Hepatocyte (in vitro differentiated cells): ENCODE measurements around the gene ELL2. TPM values are rescaled to one million over a fixed set of nuclear protein-coding genes. Genes with fewer than 3 reads are reported as not detected.

Source experiments
- DNase-seq: peaks from one replicate; pipeline ENCODE4 v3.0.0-alpha.2; 2016; ENCODE audit warnings: low spot score
- H2AFZ ChIP-seq: fragments of 200-600 bp; sonication (generic); 2 replicates; pipeline ENCODE4 v1.6.0; 2016; ENCODE audit warnings: antibody characterized with exemption, mild to moderate bottlenecking
- H3K27ac ChIP-seq: fragments of 200-600 bp; sonication (generic); 2 replicates; pipeline ENCODE4 v1.5.1; 2016; ENCODE audit warnings: mild to moderate bottlenecking
- H3K27me3 ChIP-seq: fragments of 200-600 bp; sonication (generic); 2 replicates; pipeline ENCODE4 v1.6.1; 2016
- H3K36me3 ChIP-seq: fragments of 200-600 bp; sonication (generic); replicated peaks from 2 replicates; pipeline ENCODE4 v1.5.1; 2016; ENCODE audit warnings: low read depth; ENCODE audit not compliant: insufficient read depth
- H3K4me1 ChIP-seq: fragments of 200-600 bp; sonication (generic); 2 replicates; pipeline ENCODE4 v1.5.1; 2016; ENCODE audit warnings: mild to moderate bottlenecking, moderate library complexity; ENCODE audit not compliant: insufficient read depth
- H3K4me2 ChIP-seq: fragments of 200-600 bp; sonication (generic); 2 replicates; pipeline ENCODE4 v1.6.0; 2016
- H3K4me3 ChIP-seq: fragments of 200-600 bp; sonication (generic); 2 replicates; pipeline ENCODE4 v1.5.1; 2016; ENCODE audit warnings: mild to moderate bottlenecking
- H3K79me2 ChIP-seq: fragments of 200-600 bp; sonication (generic); 2 replicates; pipeline ENCODE4 v1.6.0; 2017; ENCODE audit warnings: mild to moderate bottlenecking
- H3K9me2 ChIP-seq: fragments of 200-600 bp; sonication (generic); replicated peaks from 2 replicates; pipeline ENCODE4 v1.6.0; 2017; ENCODE audit warnings: mild to moderate bottlenecking; ENCODE audit not compliant: insufficient read depth
- H3K9me3 ChIP-seq: fragments of 200-600 bp; sonication (generic); 2 replicates; pipeline ENCODE4 v1.5.1; 2016; ENCODE audit warnings: low read depth, mild to moderate bottlenecking
- H4K20me1 ChIP-seq: fragments of 200-600 bp; sonication (generic); 2 replicates; pipeline ENCODE4 v1.6.0; 2016; ENCODE audit warnings: mild to moderate bottlenecking; ENCODE audit not compliant: insufficient read depth, poor library complexity, severe bottlenecking
- CTCF ChIP-seq: fragments of 200-600 bp; sonication (generic); IDR thresholded peaks from 2 replicates; pipeline ENCODE4 v1.5.1; 2016; ENCODE audit warnings: antibody characterized with exemption, mild to moderate bottlenecking; ENCODE audit not compliant: poor library complexity
- EZH2 ChIP-seq: fragments of 200-600 bp; sonication (generic); IDR thresholded peaks from 2 replicates; pipeline ENCODE4 v1.6.1; 2016; ENCODE audit warnings: antibody characterized with exemption, mild to moderate bottlenecking, borderline replicate concordance
- EZH2phosphoT487 ChIP-seq: fragments of 200-600 bp; sonication (generic); IDR thresholded peaks from one replicate; pipeline ENCODE4 v1.6.1; 2018; ENCODE audit warnings: antibody characterized with exemption, mild to moderate bottlenecking, low read depth, moderate library complexity; ENCODE audit not compliant: unreplicated experiment, severe bottlenecking
- whole genome bisulfite sequencing: methylation state at CpG from one replicate; pipeline ENCODE4 v1.1.6; 2016; ENCODE audit warnings: low lambda C conversion rate; ENCODE audit errors: missing lambda C conversion rate; 5-methylcytosine and 5-hydroxymethylcytosine counted together
- polyA plus RNA-seq: library from polyadenylated mRNA; unstranded; fragments of >200 nt; fragmentation: Nextera tagmentation; extraction: Ambion mirVana; gene quantifications from 2 replicates; pipeline ENCODE4 v1.2.1, GENCODE V29; 2016
- total RNA-seq: library from RNA; depleted of rRNA; stranded (reverse); fragments of >200 nt; gene quantifications from 2 replicates; pipeline ENCODE4 v1.2.3, GENCODE V29; 2014

The ELL2 gene
- total and polyA plus RNA-seq, 2 experiments from 2014 or later = 34.6 to 56.0 TPM

GRCh38 chr5:95953021-95953702 is 8.5 kb downstream of the ELL2 start:
- TF ChIP-seq CTCF = no peak
- TF ChIP-seq EZH2 = no peak
- no peak for TF ChIP-seq EZH2phosphoT487
- Histone ChIP-seq H3K4me3 (no peak overlapping the region), H3K4me2 (no peak overlapping the region), H3K9me2 (no peaks in the 10 kb centered on the region), H3K27me3 (no peaks in the 10 kb centered on the region), H3K9me3 (no peaks in the 10 kb centered on the region), H2AFZ (no peak overlapping the region), H3K4me1 (peaks cover 24% of the 10 kb centered on the region), H4K20me1 (peaks cover 75% of the 10 kb centered on the region), H3K36me3 (no peaks in the 10 kb centered on the region), H3K79me2 (peaks cover 97% of the 10 kb centered on the region), H3K27ac (no peak overlapping the region)
- DNase-seq = no peak
- WGBS = 83% methylated on average over 5 of the region's 5 CpGs

GRCh38 chr5:95951916-95952315 is 9.7 kb downstream of the ELL2 start:
- Histone ChIP-seq H3K79me2 (peaks cover 97% of the 10 kb centered on the region), H3K4me1 (peaks cover 22% of the 10 kb centered on the region), H3K27ac (no peak overlapping the region), H3K9me2 (no peaks in the 10 kb centered on the region), H4K20me1 (peaks cover 71% of the 10 kb centered on the region), H3K36me3 (no peaks in the 10 kb centered on the region), H3K9me3 (no peaks in the 10 kb centered on the region), H3K4me2 (no peak overlapping the region), H2AFZ (no peak overlapping the region), H3K4me3 (no peak overlapping the region), H3K27me3 (no peaks in the 10 kb centered on the region)
- no peak for TF ChIP-seq EZH2phosphoT487
- 95% methylated on average over 4 of the region's 4 CpGs for WGBS
- DNase-seq = no peak

- WGBS = 72% methylated on average over 1 of the region's 1 CpG
- Histone ChIP-seq H3K4me2 (no peak overlapping the region), H3K4me1 (peaks cover 2% of the 10 kb centered on the region), H3K9me2 (no peaks in the 10 kb centered on the region), H4K20me1 (peaks cover 71% of the 10 kb centered on the region), H3K9me3 (no peaks in the 10 kb centered on the region), H3K4me3 (no peak overlapping the region), H3K36me3 (no peaks in the 10 kb centered on the region), H3K79me2 (peaks cover 97% of the 10 kb centered on the region), H3K27ac (no peak overlapping the region), H2AFZ (no peak overlapping the region), H3K27me3 (no peaks in the 10 kb centered on the region)
- no peak for DNase-seq
- TF ChIP-seq EZH2 (no peak), CTCF (no peak), EZH2phosphoT487 (no peak)
These were observed 11.8 kb downstream of the ELL2 start for GRCh38 chr5:95949810-95950209.

DNA sequence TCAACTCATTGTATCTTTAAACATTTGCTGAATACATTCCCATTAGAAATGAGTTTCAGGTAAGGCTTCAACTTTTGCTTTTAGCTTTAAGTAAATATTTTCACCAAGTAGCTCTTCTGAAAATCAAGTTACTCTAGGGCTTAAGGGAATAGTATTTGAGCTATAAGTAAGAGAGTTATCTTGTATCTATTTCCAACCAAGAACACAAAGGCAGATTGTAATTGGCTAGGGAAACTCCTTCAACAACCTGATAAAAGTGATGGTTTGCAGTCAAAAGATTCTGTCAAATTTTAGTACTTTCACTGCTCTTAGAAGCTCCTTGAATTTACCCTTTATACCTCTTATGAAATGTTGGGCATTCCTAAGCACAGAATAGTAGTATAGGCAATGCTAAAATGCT is 13.0 kb downstream of the ELL2 start:
- Histone ChIP-seq H3K9me3 (no peaks in the 10 kb centered on the region), H3K79me2 (peaks cover 99% of the 10 kb centered on the region), H3K4me3 (no peak overlapping the region), H2AFZ (no peak overlapping the region), H3K4me1 (no peaks in the 10 kb centered on the region), H3K27me3 (no peaks in the 10 kb centered on the region), H3K27ac (no peak overlapping the region), H3K9me2 (no peaks in the 10 kb centered on the region), H4K20me1 (peaks cover 76% of the 10 kb centered on the region), H3K36me3 (no peaks in the 10 kb centered on the region), H3K4me2 (no peak overlapping the region)
- no peak for DNase-seq
- no peak for TF ChIP-seq EZH2phosphoT487
- no peak for TF ChIP-seq EZH2
